Breast epithelium (tissue), 3 donors: ENCODE data around the gene CARS1. TPM values are rescaled to one million over a fixed set of nuclear protein-coding genes. Genes with fewer than 3 reads are reported as not detected.

ENCODE experiments used
- total RNA-seq, 3 donors: library from RNA; depleted of rRNA; stranded (reverse); fragments of >200 nt; gene quantifications; one replicate each; pipeline ENCODE4 v1.1.0, GENCODE V29; 2016

The CARS1 gene
- total RNA-seq, 3 donors from 2014 or later = 30.1 to 42.6 (median 40.7) TPM

Other genes starting within 250 kb of the CARS1 start
- 100 to 1,000 TPM in 1 of 3 donors, 10 to 100 TPM in 2; 48.2 to 136 (median 88.8) TPM for gene CDKN1C, start 171.6 kb downstream of the CARS1 start, total RNA-seq
- 1 to 10 TPM in 2 of 3 donors, not detected in 1; 2.0 to 2.3 TPM for gene PHLDA2, start 128.0 kb downstream of the CARS1 start, total RNA-seq
- gene NAP1L4, start 65.1 kb downstream of the CARS1 start, total RNA-seq = 100 to 1,000 TPM in 1 of 3 donors, 10 to 100 TPM in 2; 87.1 to 167 (median 98.3) TPM
- gene OSBPL5, start 107.9 kb upstream of the CARS1 start, total RNA-seq = 10 to 100 TPM; 25.3 to 64.2 (median 27.8) TPM
- gene MRGPRG, start 161.4 kb upstream of the CARS1 start, total RNA-seq = not detected
- not detected for gene MRGPRE, start 175.0 kb upstream of the CARS1 start, total RNA-seq